GM18909 (cell line): Measurements from ENCODE around the gene RNF141.

Experiments used
- ATAC-seq: cut with Tn5 transposase; IDR thresholded peaks from one replicate; pipeline ENCODE4 v1.9.1; 2021; ENCODE audit warnings: mild to moderate bottlenecking; ENCODE audit not compliant: unreplicated experiment, poor library complexity

Gene RNF141

GRCh38 chr11:10526974-10527918 is 13.7 kb downstream of the RNF141 start:
- peak; percentile 74 for ATAC-seq

GRCh38 chr11:10524471-10524870 is 16.5 kb downstream of the RNF141 start:
- ATAC-seq = no peak

GRCh38 chr11:10522921-10523320 is 18.1 kb downstream of the RNF141 start:
- ATAC-seq = no peak

- ATAC-seq = no peak
Observed at GRCh38 chr11:10522276-10522675, 18.7 kb downstream of the RNF141 start.

GRCh38 chr11:10520562-10520961 is 20.4 kb downstream of the RNF141 start:
- no peak for ATAC-seq

- ATAC-seq = no peak
Observed at GRCh38 chr11:10519630-10520029, 21.4 kb downstream of the RNF141 start.

- no peak for ATAC-seq
Observed at GRCh38 chr11:10518891-10519290, 22.1 kb downstream of the RNF141 start.

GRCh38 chr11:10518123-10518522 is 22.9 kb downstream of the RNF141 start:
- no peak for ATAC-seq

- ATAC-seq = no peak
Observed at GRCh38 chr11:10515418-10515817, 25.6 kb downstream of the RNF141 start.

- no peak for ATAC-seq
Observed at GRCh38 chr11:10514709-10515108, 26.3 kb downstream of the RNF141 start.

GRCh38 chr11:10514202-10514601 is 26.8 kb downstream of the RNF141 start:
- no peak for ATAC-seq

- ATAC-seq = no peak
Observed at GRCh38 chr11:10511181-10511621, 29.8 kb downstream of the RNF141 start.

- ATAC-seq = no peak
Observed at GRCh38 chr11:10506008-10506370, 35.0 kb downstream of the RNF141 start.

- ATAC-seq = no peak
Observed at GRCh38 chr11:10505278-10506007, 35.5 kb downstream of the RNF141 start.

GRCh38 chr11:10504490-10504889 is 36.5 kb downstream of the RNF141 start:
- ATAC-seq = no peak

GRCh38 chr11:10503777-10504480 is 37.1 kb downstream of the RNF141 start:
- no peak for ATAC-seq

- ATAC-seq = no peak
Observed at GRCh38 chr11:10503221-10503620, 37.8 kb downstream of the RNF141 start.

- ATAC-seq = no peak
Observed at GRCh38 chr11:10502770-10503169, 38.2 kb downstream of the RNF141 start.

GRCh38 chr11:10502065-10502680 is 38.8 kb downstream of the RNF141 start:
- ATAC-seq = no peak
